ENCODE data around the gene CES5A. TPM values are rescaled to one million over a fixed set of nuclear protein-coding genes. Genes with fewer than 3 reads are reported as not detected.
"Not testable (repeated sequence)": the region's sequence is repeated elsewhere in the genome, so short reads cannot be mapped to it uniquely, and the experiment has no call there.

Gene CES5A
- total RNA-seq, 1 donor from 2014 or later, result not detected

- Mint-ChIP-seq H3K9me3 (ENCODE audit: low read depth) (no peaks in the 10 kb centered on the region), H3K4me3 (ENCODE audit: unreplicated experiment) (no peak overlapping the region), H3K4me1 (ENCODE audit: low read depth) (no peaks in the 10 kb centered on the region), H3K36me3 (ENCODE audit: low read depth) (no peaks in the 10 kb centered on the region), H3K27ac (ENCODE audit: unreplicated experiment) (no peak overlapping the region), H3K27me3 (ENCODE audit: low read depth) (peaks cover 40% of the 10 kb centered on the region)
- DNase-seq (ENCODE audit: low spot score), result no peak
- TF ChIP-seq CTCF (IDR thresholded peaks at IDR 0.05), result no peak
Measured at GRCh38 chr16:55812951-55813350, 62.2 kb downstream of the CES5A start.

- H3K9me3 Mint-ChIP-seq (ENCODE audit: low read depth), result no peaks in the 10 kb centered on the region
- TF ChIP-seq CTCF (IDR thresholded peaks at IDR 0.05), result no peak
- peaks cover 33% of the 10 kb centered on the region for H3K27me3 Mint-ChIP-seq (ENCODE audit: low read depth)
- H3K4me3 Mint-ChIP-seq (ENCODE audit: unreplicated experiment), result no peak overlapping the region
- no peak for DNase-seq (ENCODE audit: low spot score)
- H3K36me3 Mint-ChIP-seq (ENCODE audit: low read depth), result no peaks in the 10 kb centered on the region
- H3K4me1 Mint-ChIP-seq (ENCODE audit: low read depth), result no peaks in the 10 kb centered on the region
- no peak overlapping the region for H3K27ac Mint-ChIP-seq (ENCODE audit: unreplicated experiment)
Measured at GRCh38 chr16:55811811-55812210, 63.4 kb downstream of the CES5A start.

- TF ChIP-seq CTCF (IDR thresholded peaks at IDR 0.05), result no peak
- Mint-ChIP-seq H3K4me1 (ENCODE audit: low read depth) (no peaks in the 10 kb centered on the region), H3K4me3 (ENCODE audit: unreplicated experiment) (no peak overlapping the region), H3K9me3 (ENCODE audit: low read depth) (no peaks in the 10 kb centered on the region), H3K36me3 (ENCODE audit: low read depth) (no peaks in the 10 kb centered on the region), H3K27ac (ENCODE audit: unreplicated experiment) (no peak overlapping the region), H3K27me3 (ENCODE audit: low read depth) (peaks cover 26% of the 10 kb centered on the region)
- no peak for DNase-seq (ENCODE audit: low spot score)
Measured at GRCh38 chr16:55810451-55810961, 64.7 kb downstream of the CES5A start.

- DNase-seq (ENCODE audit: low spot score), result no peak
- no peak overlapping the region for H3K27ac Mint-ChIP-seq (ENCODE audit: unreplicated experiment)
- no peaks in the 10 kb centered on the region for H3K36me3 Mint-ChIP-seq (ENCODE audit: low read depth)
- no peak overlapping the region for H3K4me3 Mint-ChIP-seq (ENCODE audit: unreplicated experiment)
- H3K9me3 Mint-ChIP-seq (ENCODE audit: low read depth), result no peaks in the 10 kb centered on the region
- no peaks in the 10 kb centered on the region for H3K4me1 Mint-ChIP-seq (ENCODE audit: low read depth)
- H3K27me3 Mint-ChIP-seq (ENCODE audit: low read depth), result peaks cover 22% of the 10 kb centered on the region
- no peak for TF ChIP-seq CTCF (IDR thresholded peaks at IDR 0.05)
Measured at GRCh38 chr16:55809851-55810250, 65.3 kb downstream of the CES5A start.

GRCh38 chr16:55809386-55809785 lies 65.8 kb downstream of the CES5A start:
- Mint-ChIP-seq H3K27me3 (ENCODE audit: low read depth) (peaks cover 19% of the 10 kb centered on the region), H3K36me3 (ENCODE audit: low read depth) (no peaks in the 10 kb centered on the region), H3K9me3 (ENCODE audit: low read depth) (no peaks in the 10 kb centered on the region), H3K4me1 (ENCODE audit: low read depth) (no peaks in the 10 kb centered on the region), H3K4me3 (ENCODE audit: unreplicated experiment) (no peak overlapping the region), H3K27ac (ENCODE audit: unreplicated experiment) (no peak overlapping the region)
- no peak for DNase-seq (ENCODE audit: low spot score)
- no peak for TF ChIP-seq CTCF (IDR thresholded peaks at IDR 0.05)

- not testable (repeated sequence) for H3K27ac Mint-ChIP-seq (ENCODE audit: unreplicated experiment); H3K9me3 Mint-ChIP-seq (ENCODE audit: low read depth); H3K36me3 Mint-ChIP-seq (ENCODE audit: low read depth); DNase-seq (ENCODE audit: low spot score); H3K4me1 Mint-ChIP-seq (ENCODE audit: low read depth); H3K4me3 Mint-ChIP-seq (ENCODE audit: unreplicated experiment)
- peaks cover 19% of the 10 kb centered on the region for H3K27me3 Mint-ChIP-seq (ENCODE audit: low read depth)
Measured at GRCh38 chr16:55808286-55808685, 66.9 kb downstream of the CES5A start.

- H3K36me3 Mint-ChIP-seq (ENCODE audit: low read depth); H3K27me3 Mint-ChIP-seq (ENCODE audit: low read depth); DNase-seq (ENCODE audit: low spot score); H3K27ac Mint-ChIP-seq (ENCODE audit: unreplicated experiment); H3K4me3 Mint-ChIP-seq (ENCODE audit: unreplicated experiment); H3K9me3 Mint-ChIP-seq (ENCODE audit: low read depth); H3K4me1 Mint-ChIP-seq (ENCODE audit: low read depth): not testable (repeated sequence)
Measured at GRCh38 chr16:55805104-55805503, 70.1 kb downstream of the CES5A start.

- not testable (repeated sequence) for DNase-seq (ENCODE audit: low spot score); H3K27ac Mint-ChIP-seq (ENCODE audit: unreplicated experiment); H3K36me3 Mint-ChIP-seq (ENCODE audit: low read depth); H3K27me3 Mint-ChIP-seq (ENCODE audit: low read depth); H3K9me3 Mint-ChIP-seq (ENCODE audit: low read depth); H3K4me3 Mint-ChIP-seq (ENCODE audit: unreplicated experiment); H3K4me1 Mint-ChIP-seq (ENCODE audit: low read depth)
Measured at GRCh38 chr16:55803681-55804080, 71.5 kb downstream of the CES5A start.

Data from chondrocyte (in vitro differentiated cells).